OCI-LY7 (cell line): Measurements from ENCODE around the gene ATMIN.

Experiments used
- EZH2phosphoT487 ChIP-seq: fragments of 200-600 bp; sonication (generic); IDR thresholded peaks from 2 replicates; pipeline ENCODE4 v1.6.1; 2018; ENCODE audit warnings: low read depth, borderline replicate concordance, mild to moderate bottlenecking, mixed run types, antibody characterized with exemption, low read length, moderate library complexity, mixed read lengths
- TF ChIP-seq, protein P1 (sequence below): fragments of 200-600 bp; sonication (generic); conservative IDR thresholded peaks from 2 replicates; pipeline ENCODE4 v1.5.1; 2014; ENCODE audit warnings: mild to moderate bottlenecking, antibody characterized with exemption, low read length, moderate library complexity, mixed read lengths

DNA sequence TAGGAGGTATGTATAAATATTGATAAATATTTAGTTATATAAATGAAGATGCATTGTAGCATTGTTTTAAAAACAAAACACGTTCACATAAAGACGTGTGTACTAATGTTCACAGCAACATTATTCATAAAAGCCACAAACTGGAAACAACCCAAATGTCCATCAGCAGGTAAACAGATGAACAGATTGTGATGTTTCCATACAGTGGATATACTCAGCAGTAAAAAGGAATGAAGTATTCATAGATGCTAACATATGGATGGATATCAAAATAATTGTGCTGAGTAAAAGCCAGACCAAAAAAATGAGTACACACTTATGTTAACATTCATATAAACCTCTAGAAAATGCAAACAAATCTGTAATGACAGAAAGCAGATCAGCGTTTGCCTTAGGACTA, 22.7 kb upstream of the ATMIN start:
- TF ChIP-seq, protein P1, sequence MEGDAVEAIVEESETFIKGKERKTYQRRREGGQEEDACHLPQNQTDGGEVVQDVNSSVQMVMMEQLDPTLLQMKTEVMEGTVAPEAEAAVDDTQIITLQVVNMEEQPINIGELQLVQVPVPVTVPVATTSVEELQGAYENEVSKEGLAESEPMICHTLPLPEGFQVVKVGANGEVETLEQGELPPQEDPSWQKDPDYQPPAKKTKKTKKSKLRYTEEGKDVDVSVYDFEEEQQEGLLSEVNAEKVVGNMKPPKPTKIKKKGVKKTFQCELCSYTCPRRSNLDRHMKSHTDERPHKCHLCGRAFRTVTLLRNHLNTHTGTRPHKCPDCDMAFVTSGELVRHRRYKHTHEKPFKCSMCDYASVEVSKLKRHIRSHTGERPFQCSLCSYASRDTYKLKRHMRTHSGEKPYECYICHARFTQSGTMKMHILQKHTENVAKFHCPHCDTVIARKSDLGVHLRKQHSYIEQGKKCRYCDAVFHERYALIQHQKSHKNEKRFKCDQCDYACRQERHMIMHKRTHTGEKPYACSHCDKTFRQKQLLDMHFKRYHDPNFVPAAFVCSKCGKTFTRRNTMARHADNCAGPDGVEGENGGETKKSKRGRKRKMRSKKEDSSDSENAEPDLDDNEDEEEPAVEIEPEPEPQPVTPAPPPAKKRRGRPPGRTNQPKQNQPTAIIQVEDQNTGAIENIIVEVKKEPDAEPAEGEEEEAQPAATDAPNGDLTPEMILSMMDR: no peak
- TF ChIP-seq EZH2phosphoT487: no peak
